ENCODE data around the gene PCDHGA10.
"Not testable (repeated sequence)": the region's sequence is repeated elsewhere in the genome, so short reads cannot be mapped to it uniquely, and the experiment has no call there.

Gene PCDHGA10

GRCh38 chr5:141420855-141421488 is 8.2 kb downstream of the PCDHGA10 start, which contains the start of gene PCDHGA11:
TSS of gene PCDHGA11 (plus strand) at chr5:141421051. CDS start at chr5:141421228, 177 bp downstream.
- DNase-seq (ENCODE audit: low read depth): peak; percentile 80
- peak within 1 kb of the TSS; percentile 59 for H3K4me3 ChIP-seq (ENCODE audit: control insufficient read depth, low read depth, low read length)
- TF ChIP-seq CTCF (conservative IDR thresholded peaks at IDR 0.05; ENCODE audit: control insufficient read depth, insufficient read depth, low read depth, low read length): peak; percentile 75

- DNase-seq (ENCODE audit: low read depth): no peak
- TF ChIP-seq CTCF (conservative IDR thresholded peaks at IDR 0.05; ENCODE audit: control insufficient read depth, insufficient read depth, low read depth, low read length): no peak
- peak overlapping the region; percentile 59 for H3K4me3 ChIP-seq (ENCODE audit: control insufficient read depth, low read depth, low read length)
Observed at GRCh38 chr5:141421489-141421855, 8.7 kb downstream of the PCDHGA10 start.

- no peak for TF ChIP-seq CTCF (conservative IDR thresholded peaks at IDR 0.05; ENCODE audit: control insufficient read depth, insufficient read depth, low read depth, low read length)
- no peak overlapping the region for H3K4me3 ChIP-seq (ENCODE audit: control insufficient read depth, low read depth, low read length)
- DNase-seq (ENCODE audit: low read depth): no peak
Observed at GRCh38 chr5:141422742-141423291, 10.0 kb downstream of the PCDHGA10 start.

- H3K4me3 ChIP-seq (ENCODE audit: control insufficient read depth, low read depth, low read length): no peak overlapping the region
- TF ChIP-seq CTCF (conservative IDR thresholded peaks at IDR 0.05; ENCODE audit: control insufficient read depth, insufficient read depth, low read depth, low read length): no peak
- no peak for DNase-seq (ENCODE audit: low read depth)
Observed at GRCh38 chr5:141427783-141428426, 15.1 kb downstream of the PCDHGA10 start.

GRCh38 chr5:141430332-141431113 is 17.7 kb downstream of the PCDHGA10 start, which contains the start of gene PCDHGA12:
TSS of gene PCDHGA12 (plus strand) at chr5:141430507. CDS start at chr5:141430760, 253 bp downstream.
- DNase-seq (ENCODE audit: low read depth): peak; percentile 96
- TF ChIP-seq CTCF (conservative IDR thresholded peaks at IDR 0.05; ENCODE audit: control insufficient read depth, insufficient read depth, low read depth, low read length): peak; percentile 81
- H3K4me3 ChIP-seq (ENCODE audit: control insufficient read depth, low read depth, low read length): peak within 1 kb of the TSS; percentile 57

- peak; percentile 52 for DNase-seq (ENCODE audit: low read depth)
- H3K4me3 ChIP-seq (ENCODE audit: control insufficient read depth, low read depth, low read length): peak overlapping the region; percentile 57
- TF ChIP-seq CTCF (conservative IDR thresholded peaks at IDR 0.05; ENCODE audit: control insufficient read depth, insufficient read depth, low read depth, low read length): no peak
Observed at GRCh38 chr5:141431286-141431685, 18.5 kb downstream of the PCDHGA10 start.

- H3K4me3 ChIP-seq (ENCODE audit: control insufficient read depth, low read depth, low read length); DNase-seq (ENCODE audit: low read depth): not testable (repeated sequence)
Observed at GRCh38 chr5:141432308-141432707, 19.5 kb downstream of the PCDHGA10 start.

GRCh38 chr5:141432726-141433125 is 19.9 kb downstream of the PCDHGA10 start:
- not testable (repeated sequence) for H3K4me3 ChIP-seq (ENCODE audit: control insufficient read depth, low read depth, low read length); DNase-seq (ENCODE audit: low read depth)

Measured in fibroblast of mammary gland (primary cell).